HTR-8/SVneo (cell line): ENCODE data around the gene ST3GAL2.
"Not testable (repeated sequence)": the region's sequence is repeated elsewhere in the genome, so short reads cannot be mapped to it uniquely, and the experiment has no call there.

Experiments used
- DNase-seq: peaks from one replicate; pipeline ENCODE4 v3.0.0; 2011; ENCODE audit warnings: low spot score, mixed read lengths; ENCODE audit not compliant: insufficient read length
- FAIRE-seq: peaks from 2 replicates; lab custom pipeline; 2011; peaks lifted over from hg19 to GRCh38; lab: Jason Lieb, UNC

Gene ST3GAL2

DNA sequence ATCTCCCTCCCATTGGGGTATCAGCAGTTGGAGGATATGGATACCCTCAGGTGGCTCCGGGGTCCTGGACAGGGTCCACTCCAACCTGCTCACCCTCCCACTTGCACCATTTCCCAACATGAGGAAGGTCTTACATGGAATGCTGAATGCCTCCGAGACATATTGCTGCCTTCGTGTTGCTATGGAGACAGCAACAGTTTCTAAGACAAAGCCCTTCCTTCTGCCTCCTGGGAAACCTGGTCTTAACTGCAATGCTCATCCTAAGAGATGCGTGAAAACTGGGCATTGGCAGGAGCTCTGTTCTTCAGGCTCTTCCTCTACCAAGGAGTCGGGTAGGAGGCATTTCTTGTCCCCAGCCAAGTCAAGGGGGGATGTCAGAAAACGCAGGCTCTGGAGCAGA lies 45.2 kb downstream of the ST3GAL2 start:
- DNase-seq (no peak), FAIRE-seq (no peak)

DNA sequence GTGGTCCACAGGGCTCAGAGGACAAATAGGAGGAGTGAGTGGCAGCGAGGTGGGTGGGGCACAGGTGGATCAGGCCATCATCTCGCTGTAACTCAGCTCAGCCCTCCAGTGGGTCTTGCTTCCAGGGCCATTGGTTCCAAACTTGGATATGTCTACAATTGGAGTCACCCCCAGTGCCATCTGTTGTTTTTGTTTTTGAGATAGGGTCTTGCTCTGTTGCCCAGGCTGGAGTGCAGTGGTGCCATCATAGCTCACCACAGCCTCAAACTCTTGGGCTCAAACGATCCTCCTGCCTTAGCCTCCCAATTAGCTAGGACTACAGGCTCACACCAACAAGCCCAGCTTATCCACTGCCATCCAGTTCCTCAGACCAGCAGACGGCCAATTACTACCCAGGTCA lies 46.3 kb downstream of the ST3GAL2 start:
- DNase-seq, result no peak
- peak; percentile 23 for FAIRE-seq

DNA sequence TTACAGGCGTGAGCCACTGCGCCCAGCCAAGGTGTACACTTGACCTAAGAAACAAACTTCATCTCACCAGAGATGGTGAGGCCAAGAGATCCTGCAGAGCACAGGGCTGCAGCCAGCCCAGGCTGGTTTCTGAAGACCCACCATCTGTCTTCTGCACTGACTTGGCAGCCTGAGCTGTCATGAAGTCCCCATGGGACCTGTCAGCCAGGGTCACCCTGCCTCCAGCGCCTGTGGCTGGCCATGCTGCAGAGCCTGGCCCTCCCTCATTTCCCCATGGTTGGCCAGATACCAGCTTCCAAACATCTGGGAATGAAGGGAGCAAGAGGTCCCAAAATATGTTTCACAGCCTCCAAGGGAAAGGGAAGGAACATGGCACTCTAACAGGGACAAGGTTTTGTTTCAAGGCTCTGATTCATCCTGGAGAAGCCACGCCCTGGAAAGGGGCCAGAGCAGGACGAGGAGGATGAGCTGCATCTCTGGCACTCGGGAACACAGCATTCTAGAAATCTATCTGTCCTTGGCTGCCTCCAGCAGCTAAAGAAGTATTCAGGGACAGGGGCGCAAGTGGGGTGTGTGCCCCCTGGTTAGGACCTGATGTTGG lies 46.9 kb downstream of the ST3GAL2 start:
- DNase-seq, result no peak
- peak; percentile 86 for FAIRE-seq

DNA sequence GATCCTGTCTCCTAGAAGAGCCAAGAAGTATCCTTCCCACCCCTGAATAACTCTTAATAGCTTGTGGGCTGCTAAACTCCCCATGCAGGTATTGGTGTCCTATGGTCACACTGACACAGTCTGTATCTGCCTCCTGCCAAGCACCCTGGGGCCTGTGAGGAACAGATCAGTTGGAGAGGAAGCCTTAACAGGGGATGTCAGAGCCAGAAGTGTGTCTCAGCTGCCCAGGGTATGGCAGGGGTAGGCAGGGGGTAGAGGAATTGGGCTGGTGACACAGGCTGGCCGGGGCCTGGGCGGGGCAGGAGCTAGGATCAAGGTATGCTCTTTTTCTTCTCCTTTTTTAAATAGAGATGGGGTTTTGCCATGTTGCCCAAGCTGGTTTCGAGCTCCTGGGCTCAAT lies 47.5 kb downstream of the ST3GAL2 start:
- FAIRE-seq, result peak; percentile 40
- no peak for DNase-seq

DNA sequence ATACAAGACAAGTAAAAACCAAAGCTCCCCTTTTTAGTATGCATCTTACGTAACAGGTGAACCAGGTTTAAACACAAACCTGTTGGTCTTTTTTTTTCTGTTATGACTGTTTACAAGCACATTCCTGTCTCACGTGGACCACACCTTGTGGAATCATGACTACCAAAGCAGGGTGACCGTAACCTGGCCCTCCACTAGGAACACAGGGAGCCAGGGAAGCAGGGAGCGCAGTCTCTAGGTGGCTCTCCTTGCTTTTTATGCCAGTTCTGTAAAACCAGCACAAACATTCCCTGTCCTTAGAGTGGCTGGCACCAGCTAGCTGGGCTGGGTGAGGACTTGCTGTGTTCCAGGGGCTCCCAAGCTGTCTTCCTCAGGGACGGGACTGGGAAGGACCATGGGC lies 48.1 kb downstream of the ST3GAL2 start:
- FAIRE-seq (no peak), DNase-seq (no peak)

DNA sequence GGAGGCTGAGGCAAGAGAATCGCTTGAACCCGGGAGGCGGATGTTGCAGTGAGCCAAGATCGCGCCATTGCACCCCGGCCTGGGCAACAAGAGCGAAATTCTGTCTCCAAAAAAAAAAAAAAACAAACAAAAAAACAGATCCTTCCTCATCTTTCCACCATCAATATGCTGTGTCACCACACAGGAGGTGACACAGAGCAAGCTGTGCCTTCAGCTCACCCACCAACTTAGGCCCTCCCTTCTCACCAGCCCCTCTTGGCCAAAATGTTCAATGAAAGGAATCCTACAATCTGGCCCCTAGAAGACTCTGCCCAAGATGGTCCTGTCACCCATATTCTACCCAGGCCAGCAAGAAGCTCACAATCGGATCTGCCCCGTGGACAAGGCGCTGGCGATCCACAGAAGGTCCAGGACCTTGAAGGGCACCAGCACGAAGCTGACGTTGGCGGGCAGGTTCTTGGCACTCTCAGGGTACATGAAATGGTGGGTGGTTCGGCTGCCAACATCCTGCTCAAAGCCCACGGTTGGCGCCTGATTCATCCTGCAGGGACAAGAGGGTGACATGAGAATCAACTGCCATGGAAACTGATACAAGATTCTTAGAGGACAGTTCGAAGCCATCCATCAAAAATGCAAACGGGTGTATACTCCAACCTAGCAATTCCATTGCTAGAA lies 50.8 kb downstream of the ST3GAL2 start:
- DNase-seq (no peak), FAIRE-seq (no peak)

DNA sequence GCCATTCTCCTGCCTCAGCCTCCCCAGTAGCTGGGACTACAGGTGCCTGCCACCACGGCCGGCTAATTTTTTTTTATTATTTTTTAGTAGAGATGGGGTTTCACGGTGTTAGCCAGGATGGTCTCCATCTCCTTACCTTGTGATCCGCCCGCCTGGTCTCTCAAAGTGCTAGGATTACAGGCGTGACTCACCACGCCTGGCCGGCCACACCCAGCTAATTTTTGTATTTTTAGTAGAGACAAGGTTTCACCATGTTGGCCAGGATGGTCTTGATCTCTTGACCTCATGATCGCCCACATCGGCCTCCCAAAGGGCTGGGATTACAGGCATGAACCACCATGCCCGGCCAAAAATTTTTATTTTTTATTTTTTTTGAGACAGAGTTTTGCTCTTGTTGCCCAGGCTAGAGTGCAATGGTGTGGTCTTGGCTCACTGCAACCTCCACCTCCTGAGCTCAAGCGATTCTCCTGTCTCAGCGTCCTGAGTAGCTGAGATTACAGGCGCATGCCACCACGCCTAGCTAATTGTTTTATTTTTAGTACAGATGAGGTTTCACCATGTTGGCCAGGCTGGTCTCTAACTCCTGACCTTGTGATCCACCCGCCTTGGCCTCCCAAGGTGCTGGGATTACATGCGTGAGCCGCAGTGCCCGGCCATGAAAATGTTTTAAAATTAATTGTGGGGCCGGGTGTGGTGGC lies 52.5 kb downstream of the ST3GAL2 start:
- FAIRE-seq, DNase-seq: not testable (repeated sequence)

DNA sequence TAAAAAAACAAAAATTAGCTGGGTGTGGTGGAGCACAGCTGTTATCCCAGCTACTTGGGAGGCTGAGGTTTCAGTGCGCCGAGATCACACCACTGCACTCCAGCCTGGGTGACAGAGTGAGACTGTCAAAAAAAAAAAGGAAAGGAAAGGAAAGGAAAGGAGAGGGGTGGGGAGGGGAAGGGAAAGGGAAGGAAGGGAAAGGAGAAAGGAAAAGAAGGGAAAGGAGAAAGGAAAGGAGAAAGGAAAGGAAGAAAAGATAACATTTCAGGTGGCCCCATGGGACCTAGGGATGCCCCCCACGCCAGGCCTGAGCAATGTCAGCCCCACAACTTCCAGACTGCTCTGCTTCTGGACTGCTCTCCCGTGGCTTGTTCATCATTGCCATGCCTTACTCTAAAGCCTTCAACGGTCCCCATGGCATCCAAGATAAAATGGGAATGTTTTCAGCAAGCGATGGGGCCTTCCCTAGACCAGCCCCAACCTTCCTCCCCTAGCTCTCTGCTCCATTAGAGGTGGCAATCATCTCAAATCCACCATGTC lies 55.4 kb downstream of the ST3GAL2 start:
- FAIRE-seq, result no peak
- DNase-seq, result no peak

DNA sequence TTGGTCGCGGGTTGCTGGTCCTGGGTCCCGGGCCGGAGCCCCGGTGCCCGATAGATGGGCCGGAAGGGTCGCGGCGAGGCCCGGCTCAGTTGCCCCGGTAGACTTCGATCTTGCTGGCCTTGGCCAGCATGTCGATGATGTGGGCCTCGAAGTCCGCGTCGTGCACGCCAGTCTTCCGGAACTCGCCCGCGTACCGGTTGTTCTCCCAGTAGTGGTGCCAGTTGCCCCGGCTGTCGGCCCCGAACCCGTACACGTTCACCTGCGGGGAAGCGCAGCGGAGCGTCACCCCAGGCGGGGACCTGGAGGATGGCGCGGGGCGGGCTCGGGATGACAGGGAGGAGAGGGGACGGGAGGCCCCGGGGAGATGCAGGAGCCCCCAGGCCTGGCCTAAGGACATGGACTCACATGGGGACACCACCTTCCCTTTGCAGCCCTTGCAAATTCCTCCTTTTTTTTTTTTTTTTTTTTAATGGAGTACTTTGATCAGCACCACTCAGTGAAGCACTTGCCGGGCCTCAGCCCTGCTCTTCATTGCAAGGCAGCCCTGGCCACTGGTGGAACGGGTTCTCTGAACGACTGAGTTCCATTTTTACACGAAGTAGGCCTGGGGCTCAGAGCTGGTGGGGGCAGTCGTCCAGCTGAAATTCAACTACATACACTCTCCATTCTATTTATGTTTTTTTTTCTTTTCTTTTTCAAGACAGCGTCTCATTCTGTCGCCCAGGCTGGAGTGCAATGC lies 57.1 kb downstream of the ST3GAL2 start:
- no peak for FAIRE-seq
- no peak for DNase-seq

DNA sequence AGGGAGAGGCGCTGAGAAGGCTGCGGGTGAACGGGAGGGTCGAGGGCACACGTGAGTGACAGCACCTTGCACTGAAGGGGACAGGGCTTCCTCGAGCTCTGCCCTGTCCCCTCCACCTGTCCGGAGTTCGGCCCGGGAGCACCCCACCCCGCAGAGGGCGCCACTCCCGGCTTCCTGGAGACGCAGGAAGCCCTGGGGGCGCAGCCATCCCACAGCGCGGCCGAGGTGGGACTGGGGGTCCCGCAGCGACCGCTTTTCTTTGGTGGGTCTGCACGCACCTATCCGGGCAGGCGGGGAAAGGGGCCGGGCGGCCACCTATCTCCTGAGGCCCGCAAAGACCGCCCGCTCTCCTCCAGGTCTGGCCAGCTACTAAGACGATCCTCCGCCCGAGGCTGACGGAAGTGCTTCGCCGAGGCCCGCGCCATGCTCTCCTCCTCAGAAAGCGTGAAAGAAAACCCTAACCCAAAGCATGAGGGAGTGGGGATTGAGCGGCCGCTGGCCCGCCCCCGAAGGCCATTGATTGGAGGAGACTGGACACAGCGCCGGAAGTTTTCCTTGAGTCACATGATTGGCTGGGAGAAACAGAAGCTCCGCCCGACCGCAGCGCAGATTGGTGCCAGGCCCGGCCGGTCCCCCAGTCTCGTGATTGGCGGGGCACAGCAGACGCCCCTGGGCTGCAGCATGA lies 57.8 kb downstream of the ST3GAL2 start:
- DNase-seq (peak; percentile 99), FAIRE-seq (peak; percentile 98)

DNA sequence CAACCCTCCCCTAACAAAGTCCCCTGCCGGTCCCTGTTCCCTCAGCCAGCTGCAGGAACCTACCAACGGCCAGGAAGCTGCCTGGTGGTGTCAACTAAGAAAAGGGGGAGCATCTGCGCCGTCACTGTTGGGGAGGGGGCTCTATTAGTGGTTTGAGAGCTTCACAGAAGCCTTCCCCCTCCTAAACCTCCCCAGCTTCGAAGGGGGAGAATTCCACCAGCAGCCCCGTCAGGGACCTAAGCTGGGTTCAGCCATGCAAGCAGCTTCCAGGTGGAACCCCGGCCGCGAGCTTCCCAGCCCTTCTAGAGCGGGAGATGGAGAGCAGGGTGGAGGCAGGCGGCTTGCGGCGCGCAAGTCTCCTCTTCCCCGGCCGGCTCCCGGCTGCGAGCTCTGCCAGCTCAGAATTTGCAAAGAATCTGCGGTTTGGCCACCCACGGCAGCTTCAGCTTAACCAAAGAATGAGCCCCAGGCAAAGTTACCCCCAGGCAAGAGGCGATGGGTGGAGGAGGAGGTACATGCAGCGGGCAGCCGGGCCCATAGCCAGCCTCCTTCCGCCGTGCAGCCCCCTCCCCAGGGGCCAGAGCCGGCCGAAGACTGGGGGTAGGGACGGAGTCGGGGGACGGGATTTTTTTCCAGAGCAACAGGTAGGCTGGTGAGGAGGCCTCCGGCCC lies 58.5 kb downstream of the ST3GAL2 start:
- no peak for FAIRE-seq

DNA sequence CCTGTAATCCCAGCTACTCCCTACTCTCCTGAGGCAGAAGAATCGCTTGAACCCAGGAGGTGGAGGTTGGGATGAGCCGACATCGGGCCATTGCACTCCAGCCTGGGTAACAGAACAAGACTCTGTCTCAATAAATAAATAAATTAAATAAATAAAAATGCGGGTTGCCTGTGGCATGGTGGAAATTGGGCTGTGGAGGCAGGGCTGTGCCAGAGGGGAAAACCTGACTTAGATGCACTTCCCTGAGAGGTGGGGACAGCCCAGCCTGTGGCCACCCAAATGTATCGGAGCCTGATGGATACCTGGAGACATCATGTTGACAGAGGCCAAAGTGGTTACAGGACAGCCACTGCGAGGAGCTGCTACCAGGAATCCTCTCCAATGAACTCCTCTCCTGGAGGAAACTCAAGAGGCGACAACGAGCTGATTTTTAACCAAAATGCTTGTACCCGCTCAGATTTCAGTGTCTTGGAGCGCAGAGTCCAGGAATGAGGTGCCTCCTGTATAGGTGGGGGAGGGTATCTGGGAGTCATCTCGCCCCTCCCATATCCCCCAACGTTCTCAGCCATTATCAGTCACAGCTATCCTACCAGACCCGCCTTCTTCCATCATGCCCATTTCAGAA lies 59.9 kb downstream of the ST3GAL2 start:
- no peak for DNase-seq
- no peak for FAIRE-seq

More for the DNA sequence above, 58.5 kb downstream of the ST3GAL2 start:
- DNase-seq, result peak; percentile 83

DNA sequence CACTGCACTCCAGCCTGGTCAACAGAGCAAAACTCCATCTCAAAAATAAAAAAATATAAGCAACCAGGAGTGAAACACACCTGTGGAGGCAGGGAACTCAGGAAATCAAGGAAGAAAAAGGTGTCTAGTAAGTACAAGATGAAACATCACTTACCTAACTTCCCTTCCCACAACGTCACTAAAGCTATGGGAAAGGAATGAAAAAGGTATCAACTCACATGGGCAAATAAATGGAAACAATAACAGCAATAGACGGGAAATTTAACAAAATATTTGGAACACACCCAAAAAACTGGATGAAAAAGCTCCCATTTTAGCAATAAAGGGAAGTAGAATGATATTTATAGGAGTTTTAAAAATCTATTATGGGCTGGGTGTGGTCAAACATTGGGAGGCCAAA lies 61.1 kb downstream of the ST3GAL2 start:
- DNase-seq (no peak), FAIRE-seq (no peak)

DNA sequence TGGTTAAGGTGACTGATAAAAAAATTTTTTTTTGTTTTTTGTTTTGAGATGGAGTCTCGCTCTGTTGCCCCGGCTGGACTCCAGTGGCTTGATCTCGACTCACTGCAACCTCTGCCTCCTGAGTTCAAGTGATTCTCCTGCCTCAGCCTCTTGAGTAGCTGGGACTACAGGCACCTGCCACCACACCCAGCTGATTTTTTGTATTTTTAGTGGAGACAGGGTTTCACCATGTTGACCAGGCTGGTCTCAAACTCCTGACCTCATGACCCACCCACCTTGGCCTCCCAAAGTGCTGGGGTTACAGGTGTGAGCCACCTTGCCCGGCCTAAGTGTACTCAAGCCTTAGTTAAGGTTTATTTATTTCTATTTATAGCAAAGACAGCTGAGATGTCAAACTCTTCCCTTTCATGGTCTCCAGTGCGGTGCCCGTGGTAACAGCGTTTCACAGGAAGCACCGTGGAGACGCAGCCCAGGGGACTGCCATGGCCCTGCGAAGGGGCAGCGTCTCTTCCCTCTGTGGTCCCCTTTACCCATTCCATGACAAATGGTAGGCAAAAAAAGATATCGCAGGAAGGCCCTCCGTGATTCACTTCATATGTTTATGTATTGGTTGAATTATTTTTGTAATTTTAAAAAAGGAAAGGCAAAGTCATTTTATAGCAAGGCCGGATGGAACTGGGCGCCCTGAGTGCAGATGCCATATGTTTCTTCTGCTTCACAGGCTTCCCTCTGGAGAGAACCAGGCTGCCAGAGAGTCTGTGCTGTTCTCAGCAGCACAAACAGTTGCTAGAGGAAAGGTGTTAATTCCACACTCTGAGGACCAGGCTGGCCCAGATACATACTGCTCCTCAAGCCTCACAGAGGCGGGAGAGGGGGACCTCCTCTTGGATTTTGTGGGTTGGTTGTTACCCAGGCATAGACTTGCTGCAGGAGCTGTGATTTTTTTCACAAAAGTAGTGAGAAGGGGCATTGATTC lies 63.0 kb downstream of the ST3GAL2 start:
- no peak for DNase-seq
- FAIRE-seq, result no peak

DNA sequence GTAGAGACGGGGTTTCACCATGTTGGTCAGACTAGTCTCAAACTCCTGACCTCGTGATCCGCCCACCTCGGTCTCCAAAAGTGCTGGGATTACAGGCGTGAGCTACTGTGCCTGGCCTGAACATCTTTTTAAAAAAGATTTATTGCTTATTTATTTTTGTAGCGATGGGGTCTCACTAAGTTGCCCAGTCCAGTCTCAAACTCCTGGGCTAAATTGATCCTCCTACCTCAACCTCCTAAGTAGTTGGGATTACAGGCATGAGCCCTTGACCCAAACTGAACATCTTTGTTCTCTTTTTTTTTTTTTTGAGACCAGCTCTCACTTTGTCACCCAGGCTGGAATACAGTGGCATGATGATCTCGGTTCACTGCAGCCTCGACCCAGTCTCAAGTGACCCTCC lies 64.7 kb downstream of the ST3GAL2 start:
- DNase-seq, result no peak
- FAIRE-seq, result no peak

DNA sequence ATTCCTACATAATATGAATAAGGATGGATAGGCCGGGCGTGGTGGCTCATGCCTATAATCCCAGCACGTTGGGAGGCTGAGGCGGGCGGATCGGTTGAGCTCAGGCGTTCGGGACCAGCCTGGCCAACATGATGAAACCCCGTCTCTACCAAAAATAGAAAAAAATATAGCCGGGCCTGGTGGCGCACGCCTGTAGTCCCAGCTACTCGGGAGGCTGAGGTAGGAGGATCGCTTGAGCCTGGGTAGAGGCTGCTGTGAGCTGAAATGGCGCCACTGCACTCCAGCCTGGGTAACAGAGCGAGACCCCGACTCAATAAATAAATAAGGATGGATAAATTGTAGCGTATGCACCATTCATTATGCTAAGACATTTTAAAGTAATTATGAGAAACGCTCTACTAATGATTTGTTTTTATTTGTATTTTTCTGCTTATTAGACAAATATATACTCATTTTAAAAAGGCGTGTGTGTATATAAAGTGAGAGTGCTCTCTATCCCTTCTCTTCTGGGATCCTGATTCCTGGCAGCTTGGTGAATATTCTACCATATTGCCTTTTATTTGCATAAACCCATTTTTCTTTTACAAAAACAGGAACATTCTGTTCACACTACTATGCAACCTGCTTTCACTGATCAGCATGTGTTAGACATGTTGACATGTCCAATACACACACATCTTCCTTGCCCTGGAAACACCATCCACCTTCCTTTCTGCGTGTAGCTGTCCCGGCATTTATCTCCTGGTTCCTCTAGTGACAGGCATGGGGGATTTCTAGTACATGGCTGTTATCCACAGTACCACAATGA lies 65.8 kb downstream of the ST3GAL2 start:
- FAIRE-seq, result no peak
- DNase-seq, result no peak

DNA sequence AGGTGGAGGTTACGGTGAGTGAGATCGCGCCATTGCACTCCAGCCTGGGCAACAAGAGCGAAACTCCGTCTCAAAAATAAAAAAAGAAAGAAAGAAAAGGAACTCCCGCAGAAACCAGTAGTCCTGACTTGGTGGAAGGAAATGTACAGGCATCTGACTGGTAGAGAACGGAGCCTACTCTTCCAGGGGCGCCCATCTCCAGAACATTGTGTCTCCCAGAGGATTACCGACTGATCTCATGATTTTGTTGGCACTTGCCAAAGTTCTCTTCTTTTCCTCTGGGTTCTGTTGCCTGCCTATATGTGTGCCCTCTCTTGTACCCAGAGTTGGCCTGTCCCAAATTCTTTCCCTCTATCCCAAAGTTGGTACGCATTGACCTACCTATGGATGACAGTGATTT lies 68.0 kb downstream of the ST3GAL2 start:
- no peak for FAIRE-seq

More for the DNA sequence above, 68.0 kb downstream of the ST3GAL2 start:
- no peak for DNase-seq
